T-cell (primary cell): ENCODE data around the gene EYA2. TPM values are rescaled to one million over a fixed set of nuclear protein-coding genes. Genes with fewer than 3 reads are reported as not detected.

Source experiments
- ATAC-seq, 4 experiments: fragments of 200-7000 bp in 3 of 4; fragments of 150-1000 bp in 1 of 4; cut with Tn5 transposase; replicated peaks in 1 of 4; 1 replicate in 3 of 4; 2 replicates in 1 of 4; pipeline ENCODE4 v1.10.0; 2021; ENCODE audit warnings: moderate library complexity in 3 of 4, mild to moderate bottlenecking in 2 of 4, moderate number of reproducible peaks in 1 of 4
- CTCF ChIA-PET, 2 donors: fragments of 300-600 bp; sonication (Branson Sonifier 250); formaldehyde crosslinking; loops; one replicate each; lab custom pipeline; 2022; ENCODE audit warnings: antibody characterized with exemption in 2 of 2; lab: Charles Lee
- POLR2A ChIA-PET, 2 donors: fragments of 300-600 bp; sonication (Branson Sonifier 250); formaldehyde crosslinking; loops; one replicate each; lab custom pipeline; 2022; ENCODE audit warnings: antibody characterized with exemption in 2 of 2; lab: Charles Lee
- DNase-seq, 35 experiments: peaks; one replicate each; pipeline versions ENCODE4 v3.0.0 to v3.0.0-alpha.2; 2013 to 2023
- H3K27ac ChIP-seq: one replicate; pipeline ENCODE4 v1.5.1; 2013; ENCODE audit warnings: low read length
- H3K27me3 ChIP-seq, 2 experiments: replicated peaks in 1 of 2; 1 replicate in 1 of 2; 2 replicates in 1 of 2; pipeline versions ENCODE4 v1.6.1 to v1.7.0; 2013; ENCODE audit warnings: low read length in 1 of 2, mixed read lengths in 1 of 2; ENCODE audit not compliant: control insufficient read depth in 2 of 2, insufficient read depth in 2 of 2; ENCODE audit errors: extremely low read depth in 1 of 2
- H3K36me3 ChIP-seq, 2 donors: 1 replicate in 1 of 2; 2 replicates in 1 of 2; pipeline versions ENCODE4 v1.6.1 to v1.7.0; 2013; ENCODE audit warnings: low read length in 1 of 2; ENCODE audit not compliant: control insufficient read depth in 2 of 2, insufficient read depth in 1 of 2; ENCODE audit errors: extremely low read depth in 1 of 2
- H3K4me1 ChIP-seq, 2 experiments: 1 replicate in 1 of 2; 2 replicates in 1 of 2; pipeline versions ENCODE4 v1.6.1 to v1.7.0; 2013; ENCODE audit warnings: low read length in 2 of 2, mixed read lengths in 1 of 2; ENCODE audit not compliant: insufficient read depth in 2 of 2, control insufficient read depth in 1 of 2; ENCODE audit errors: extremely low read depth in 1 of 2
- H3K4me3 ChIP-seq, 2 donors: 1 replicate in 1 of 2; 2 replicates in 1 of 2; pipeline versions ENCODE4 v1.5.1 to v1.7.0; 2013; ENCODE audit warnings: mild to moderate bottlenecking in 2 of 2, low read length in 1 of 2, moderate library complexity in 1 of 2; ENCODE audit not compliant: control insufficient read depth in 1 of 2; ENCODE audit errors: extremely low read depth in 1 of 2
- H3K9me3 ChIP-seq: 2 replicates; pipeline ENCODE4 v1.7.0; 2013
- H3K27ac Mint-ChIP-seq, 2 donors: one replicate each; pipeline ENCODE4 v1.8.0; 2020 to 2021; ENCODE audit warnings: mild to moderate bottlenecking in 2 of 2, mixed read lengths in 2 of 2
- H3K27me3 Mint-ChIP-seq, 2 donors: one replicate each; pipeline ENCODE4 v1.8.0; 2021 to 2022; ENCODE audit warnings: mixed read lengths in 2 of 2
- H3K36me3 Mint-ChIP-seq: one replicate; pipeline ENCODE4 v1.8.0; 2021; ENCODE audit warnings: mixed read lengths
- H3K4me1 Mint-ChIP-seq, 3 donors: one replicate each; pipeline ENCODE4 v1.8.0; 2020 to 2022; ENCODE audit warnings: mixed read lengths in 3 of 3, mild to moderate bottlenecking in 1 of 3
- H3K4me3 Mint-ChIP-seq, 3 donors: one replicate each; pipeline ENCODE4 v1.8.0; 2020 to 2022; ENCODE audit warnings: mild to moderate bottlenecking in 3 of 3, mixed read lengths in 3 of 3, moderate library complexity in 3 of 3
- H3K9me3 Mint-ChIP-seq, 3 donors: one replicate each; pipeline ENCODE4 v1.8.0; 2020 to 2022; ENCODE audit warnings: mixed read lengths in 3 of 3
- WGBS: methylation state at CpG from one replicate; pipeline ENCODE4 v1.1.5; 2013; ENCODE audit warnings: missing lambda C conversion rate; ENCODE audit not compliant: insufficient coverage; 5-methylcytosine and 5-hydroxymethylcytosine counted together
- total RNA-seq, 35 experiments: library from RNA in 6 of 35; stranded (reverse) in 6 of 35; fragments of 120-200 nt in 1 of 35; gene quantifications; one replicate each; pipeline versions ENCODE4 v1.2.1 to v1.2.4 and lab custom pipeline; 2013 to 2026

Gene EYA2, protein sequence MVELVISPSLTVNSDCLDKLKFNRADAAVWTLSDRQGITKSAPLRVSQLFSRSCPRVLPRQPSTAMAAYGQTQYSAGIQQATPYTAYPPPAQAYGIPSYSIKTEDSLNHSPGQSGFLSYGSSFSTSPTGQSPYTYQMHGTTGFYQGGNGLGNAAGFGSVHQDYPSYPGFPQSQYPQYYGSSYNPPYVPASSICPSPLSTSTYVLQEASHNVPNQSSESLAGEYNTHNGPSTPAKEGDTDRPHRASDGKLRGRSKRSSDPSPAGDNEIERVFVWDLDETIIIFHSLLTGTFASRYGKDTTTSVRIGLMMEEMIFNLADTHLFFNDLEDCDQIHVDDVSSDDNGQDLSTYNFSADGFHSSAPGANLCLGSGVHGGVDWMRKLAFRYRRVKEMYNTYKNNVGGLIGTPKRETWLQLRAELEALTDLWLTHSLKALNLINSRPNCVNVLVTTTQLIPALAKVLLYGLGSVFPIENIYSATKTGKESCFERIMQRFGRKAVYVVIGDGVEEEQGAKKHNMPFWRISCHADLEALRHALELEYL
- total RNA-seq (not detected), total RNA-seq (lab: John Stamatoyannopoulos, UW) (0 to 0.20 (median 0) reads per million in 29 experiments)
- 0.06 TPM for total RNA-seq (2013)

DNA sequence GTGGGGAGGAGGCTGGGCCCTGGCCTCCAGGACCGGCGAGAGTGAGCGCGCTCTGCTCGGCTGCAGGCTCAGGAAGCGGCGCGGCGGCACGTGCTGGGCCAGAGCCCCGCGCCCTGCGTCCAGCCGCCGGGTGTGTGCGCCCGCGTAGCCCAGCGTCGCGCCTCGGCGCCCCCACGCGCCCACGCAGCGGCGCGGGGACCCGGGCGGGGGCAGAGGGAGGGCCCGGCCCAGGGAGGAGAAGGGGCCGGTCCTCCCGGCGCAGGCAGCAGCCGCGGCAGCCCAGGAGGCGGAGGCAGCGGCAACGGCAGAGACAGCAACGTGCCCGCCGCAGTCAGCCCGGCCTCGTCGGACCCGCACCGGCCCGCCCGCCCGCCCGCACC lies at the start of gene EYA2:
Gene EYA2, plus strand, starts transcription at position 265 of the 380 bp plus-strand sequence. CDS start 95,168 bp downstream, outside the sequence.
- Histone ChIP-seq H3K27me3 (peaks cover 20 to 24% of the 10 kb centered on the region in 2 experiments), H3K4me1 (no peaks in the 10 kb centered on the region), H3K36me3 (no peaks in the 10 kb centered on the region), H3K27ac (no peak within 1 kb of the TSS), H3K9me3 (no peaks in the 10 kb centered on the region), H3K4me3 (no peak within 1 kb of the TSS)
- WGBS = 2% methylated on average over 40 of the region's 52 CpGs
- DNase-seq (no peak), ATAC-seq (no peak)
- peaks cover 0 to 8% (median 5%) of the 10 kb centered on the region in 3 donors for H3K9me3 Mint-ChIP-seq
- peaks cover 41 to 70% of the 10 kb centered on the region in 2 donors for H3K27me3 Mint-ChIP-seq
- no peak within 1 kb of the TSS for H3K4me3 Mint-ChIP-seq
- H3K27ac Mint-ChIP-seq = no peak within 1 kb of the TSS
- peaks cover 0 to 2% (median 0%) of the 10 kb centered on the region in 3 donors for H3K4me1 Mint-ChIP-seq
- ChIA-PET CTCF (no interaction called here), POLR2A (no interaction called here)
- H3K36me3 Mint-ChIP-seq = no peaks in the 10 kb centered on the region

DNA sequence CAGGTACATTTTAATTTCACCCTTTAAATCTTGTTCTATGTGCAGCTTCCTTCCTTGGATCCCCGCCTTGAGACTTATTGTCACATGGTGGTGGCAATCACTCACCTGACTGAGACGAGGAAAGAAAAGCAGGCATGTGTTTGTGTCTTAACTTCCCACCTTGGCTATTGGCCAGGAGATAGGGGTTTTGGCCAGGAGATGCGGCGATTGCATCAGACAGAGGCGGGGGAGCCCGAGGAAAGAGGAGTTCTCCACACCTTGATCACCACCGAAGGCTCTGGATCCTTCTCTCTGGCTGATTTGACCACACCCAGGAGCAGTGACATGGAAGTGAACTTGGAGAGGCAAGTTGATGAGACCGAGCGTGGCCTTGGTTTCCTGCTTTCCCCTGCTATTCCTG lies 49.7 kb upstream of the EYA2 start:
- WGBS = 85% methylated on average over 8 of the region's 9 CpGs
- Histone ChIP-seq H3K4me1 (no peaks in the 10 kb centered on the region), H3K9me3 (no peaks in the 10 kb centered on the region), H3K36me3 (no peaks in the 10 kb centered on the region), H3K4me3 (no peak overlapping the region), H3K27me3 (peaks cover 0 to 11% of the 10 kb centered on the region in 2 experiments), H3K27ac (no peak overlapping the region)
- no peaks in the 10 kb centered on the region for H3K4me1 Mint-ChIP-seq
- POLR2A ChIA-PET = no interaction called here
- CTCF ChIA-PET = no interaction called here
- DNase-seq (no peak), ATAC-seq (no peak)
- no peak overlapping the region for H3K27ac Mint-ChIP-seq
- H3K9me3 Mint-ChIP-seq = peaks cover 0 to 7% (median 6%) of the 10 kb centered on the region in 3 donors
- peaks cover 14 to 21% of the 10 kb centered on the region in 2 donors for H3K27me3 Mint-ChIP-seq
- no peak overlapping the region for H3K4me3 Mint-ChIP-seq
- no peaks in the 10 kb centered on the region for H3K36me3 Mint-ChIP-seq

DNA sequence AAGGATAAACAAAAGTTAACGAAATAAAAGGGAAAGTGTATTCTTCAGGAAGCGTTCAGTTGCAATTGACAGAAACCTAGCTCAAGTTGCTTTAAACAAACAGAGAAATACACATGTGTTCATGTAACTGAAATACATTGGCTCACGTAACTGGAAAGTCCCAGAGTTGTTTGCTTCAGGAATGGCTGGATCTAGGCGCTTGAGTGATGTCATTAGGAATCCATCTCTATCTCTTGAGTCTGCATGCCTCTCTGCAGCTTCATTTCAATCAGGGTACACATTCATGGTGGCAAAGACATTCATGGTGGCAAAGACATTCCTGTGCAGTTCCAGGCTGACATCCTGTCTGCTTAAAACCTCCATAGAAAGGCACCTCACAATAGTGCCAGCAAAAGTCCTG lies 45.4 kb upstream of the EYA2 start:
- POLR2A ChIA-PET = no interaction called here
- Histone ChIP-seq H3K4me1 (no peaks in the 10 kb centered on the region), H3K9me3 (no peaks in the 10 kb centered on the region), H3K27ac (no peak overlapping the region), H3K27me3 (peaks cover 0 to 21% of the 10 kb centered on the region in 2 experiments), H3K4me3 (no peak overlapping the region), H3K36me3 (no peaks in the 10 kb centered on the region)
- WGBS = 87% methylated on average over 3 of the region's 4 CpGs
- Mint-ChIP-seq H3K36me3 (no peaks in the 10 kb centered on the region), H3K4me1 (no peaks in the 10 kb centered on the region), H3K9me3 (peaks cover 0 to 7% (median 6%) of the 10 kb centered on the region in 3 donors), H3K27me3 (peaks cover 19 to 28% of the 10 kb centered on the region in 2 donors), H3K4me3 (no peak overlapping the region), H3K27ac (no peak overlapping the region)
- DNase-seq (no peak), ATAC-seq (no peak)
- CTCF ChIA-PET = no interaction called here

DNA sequence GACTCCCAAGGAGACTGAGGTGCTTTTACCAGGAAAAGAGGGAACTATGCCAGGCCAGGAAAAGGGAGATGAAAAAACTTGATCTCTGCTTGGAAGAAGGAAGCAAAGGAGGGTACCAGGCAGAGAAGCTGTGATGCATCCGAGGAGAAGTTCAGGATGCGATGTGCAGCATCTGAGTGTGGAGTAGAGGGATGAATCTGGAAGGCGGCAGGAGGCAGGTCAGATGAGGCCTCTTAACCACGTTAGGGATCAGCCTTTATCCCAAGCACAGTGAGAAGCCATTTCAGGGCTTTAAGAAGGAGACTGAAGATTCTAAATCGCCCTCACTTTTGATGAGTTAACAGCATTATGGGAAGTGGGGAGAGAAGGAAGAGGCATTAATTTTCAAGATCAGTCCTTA lies 44.9 kb upstream of the EYA2 start:
- Mint-ChIP-seq H3K4me3 (no peak overlapping the region), H3K9me3 (peaks cover 0 to 7% (median 6%) of the 10 kb centered on the region in 3 donors), H3K4me1 (no peaks in the 10 kb centered on the region), H3K27ac (no peak overlapping the region), H3K27me3 (peaks cover 19 to 28% of the 10 kb centered on the region in 2 donors), H3K36me3 (no peaks in the 10 kb centered on the region)
- ChIA-PET POLR2A (no interaction called here), CTCF (no interaction called here)
- Histone ChIP-seq H3K36me3 (no peaks in the 10 kb centered on the region), H3K9me3 (no peaks in the 10 kb centered on the region), H3K4me3 (no peak overlapping the region), H3K27ac (no peak overlapping the region), H3K4me1 (no peaks in the 10 kb centered on the region), H3K27me3 (peaks cover 0 to 21% of the 10 kb centered on the region in 2 experiments)
- WGBS = 83% methylated on average over 2 of the region's 5 CpGs
- ATAC-seq = no peak
- no peak for DNase-seq

DNA sequence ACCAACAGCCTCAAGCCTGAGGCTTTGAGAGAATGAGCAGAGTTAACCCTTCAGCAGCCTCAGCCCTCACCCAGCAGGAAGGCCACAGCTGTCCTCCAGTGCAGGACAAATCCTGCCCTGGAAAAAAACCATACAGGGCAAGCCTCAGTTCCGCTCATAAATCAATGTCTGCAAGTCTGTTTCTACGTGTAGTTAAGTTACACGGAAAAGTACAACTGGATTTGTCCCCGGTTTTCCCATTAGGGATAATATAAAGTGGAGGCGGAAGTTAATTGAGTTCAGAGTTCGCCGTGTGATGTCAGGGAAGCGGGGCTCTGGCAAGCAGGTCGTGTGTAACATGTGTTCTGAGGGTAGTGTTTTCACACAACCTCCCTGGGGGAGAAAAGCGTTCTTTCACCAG lies 44.2 kb upstream of the EYA2 start:
- ChIA-PET POLR2A (no interaction called here), CTCF (no interaction called here)
- no peak overlapping the region for H3K4me3 Mint-ChIP-seq
- no peaks in the 10 kb centered on the region for H3K4me1 Mint-ChIP-seq
- H3K27me3 Mint-ChIP-seq = peaks cover 20 to 28% of the 10 kb centered on the region in 2 donors
- no peak overlapping the region for H3K27ac Mint-ChIP-seq
- peaks cover 0 to 7% (median 6%) of the 10 kb centered on the region in 3 donors for H3K9me3 Mint-ChIP-seq
- no peaks in the 10 kb centered on the region for H3K36me3 Mint-ChIP-seq
- Histone ChIP-seq H3K9me3 (no peaks in the 10 kb centered on the region), H3K36me3 (no peaks in the 10 kb centered on the region), H3K4me3 (no peak overlapping the region), H3K27ac (no peak overlapping the region), H3K27me3 (peaks cover 0 to 17% of the 10 kb centered on the region in 2 experiments), H3K4me1 (no peaks in the 10 kb centered on the region)
- ATAC-seq = no peak
- DNase-seq = no peak
- WGBS = 68% methylated on average over 7 of the region's 10 CpGs

DNA sequence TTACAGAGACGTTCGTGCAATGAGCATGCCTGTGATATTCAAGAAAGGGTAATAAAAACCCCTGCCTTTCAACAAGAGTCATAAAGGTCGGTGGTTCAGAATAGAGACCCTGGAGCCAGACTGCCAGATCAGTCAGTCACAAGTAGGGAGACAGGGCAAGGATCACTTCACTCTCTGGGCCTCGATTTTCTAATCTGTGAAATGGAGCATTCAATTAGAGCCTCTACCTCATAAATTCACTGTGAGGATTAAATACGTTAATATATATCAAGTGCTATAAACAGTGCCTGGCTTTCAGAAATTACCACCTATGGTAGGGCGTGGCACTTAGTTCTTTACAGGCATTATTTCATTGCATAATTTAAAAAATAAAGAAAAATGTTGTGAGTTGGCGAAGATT lies 43.7 kb upstream of the EYA2 start:
- H3K36me3 Mint-ChIP-seq = no peaks in the 10 kb centered on the region
- DNase-seq = no peak
- H3K4me1 Mint-ChIP-seq = no peaks in the 10 kb centered on the region
- Histone ChIP-seq H3K9me3 (no peaks in the 10 kb centered on the region), H3K27ac (no peak overlapping the region), H3K36me3 (no peaks in the 10 kb centered on the region), H3K4me1 (no peaks in the 10 kb centered on the region), H3K4me3 (no peak overlapping the region), H3K27me3 (peaks cover 0 to 17% of the 10 kb centered on the region in 2 experiments)
- H3K9me3 Mint-ChIP-seq = peaks cover 0 to 7% (median 6%) of the 10 kb centered on the region in 3 donors
- peaks cover 20 to 25% of the 10 kb centered on the region in 2 donors for H3K27me3 Mint-ChIP-seq
- POLR2A ChIA-PET = no interaction called here
- no CpG with 5 or more reads among the region's 7 CpGs for WGBS
- no peak for ATAC-seq
- CTCF ChIA-PET = no interaction called here
- H3K4me3 Mint-ChIP-seq = no peak overlapping the region
- no peak overlapping the region for H3K27ac Mint-ChIP-seq
